ENCODE data around the gene IRF7.

DNA sequence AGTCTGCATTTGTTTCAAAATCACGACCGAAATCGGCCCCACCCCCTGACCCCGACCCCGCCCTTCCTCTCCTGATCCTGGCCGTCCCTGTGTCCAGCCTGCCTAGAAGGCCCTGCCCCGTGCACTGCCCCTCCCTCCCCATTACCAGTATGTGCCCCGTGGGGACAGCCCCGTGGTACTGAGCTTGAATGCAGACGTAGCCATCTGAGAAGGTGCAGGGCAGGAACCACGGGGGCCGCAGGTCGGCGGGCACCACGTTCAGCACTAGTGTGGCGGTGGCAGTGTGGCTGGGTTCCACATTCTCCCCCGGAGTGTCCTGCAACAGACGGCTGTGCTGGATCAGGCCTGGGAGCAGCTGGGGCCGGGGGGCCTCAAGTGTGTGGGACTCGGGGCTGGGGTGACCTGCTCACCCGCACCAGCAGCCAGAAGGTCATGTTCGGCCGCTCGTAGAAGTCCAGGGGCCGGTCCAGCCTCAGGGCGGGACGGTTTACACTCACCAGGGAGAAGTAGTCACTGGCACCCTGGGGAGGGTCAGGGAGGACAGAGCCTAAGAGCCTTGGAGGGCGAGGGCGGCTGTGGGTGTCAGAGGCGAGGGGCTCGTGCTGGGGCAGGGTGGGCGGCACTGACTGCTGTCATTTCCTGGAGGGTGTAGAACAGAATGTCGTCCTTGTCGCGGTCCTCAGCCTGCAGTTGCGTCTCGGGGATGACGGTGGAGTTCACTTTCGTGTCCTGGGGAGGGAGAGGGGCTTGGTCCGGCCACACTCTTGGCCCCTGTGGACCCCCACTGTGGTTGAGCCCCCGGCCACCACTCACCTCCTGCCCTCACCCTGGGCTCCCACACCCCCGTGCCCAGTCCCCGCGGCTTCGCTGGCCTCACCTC lies 5.4 kb upstream of the IRF7 start:
- no peak for TF ChIP-seq PAX5 (IDR thresholded peaks at IDR 0.05; ENCODE audit: insufficient read depth, low read length, severe bottlenecking)
- no peak for TF ChIP-seq POLR2A (IDR thresholded peaks at IDR 0.05; ENCODE audit: low read depth, low read length)
- no peak for TF ChIP-seq POLR2AphosphoS5 (IDR thresholded peaks at IDR 0.05; ENCODE audit: low read depth, low read length)
- TF ChIP-seq TAF1 (IDR thresholded peaks at IDR 0.05; ENCODE audit: low read depth, low read length): no peak

Measured in GM12891 (cell line).